ENCODE data around the gene NUP188. TPM values are rescaled to one million over a fixed set of nuclear protein-coding genes. Genes with fewer than 3 reads are reported as not detected.

The NUP188 gene
- polyA plus RNA-seq, 1 donor from 2014 or later: 24.0 TPM

DNA sequence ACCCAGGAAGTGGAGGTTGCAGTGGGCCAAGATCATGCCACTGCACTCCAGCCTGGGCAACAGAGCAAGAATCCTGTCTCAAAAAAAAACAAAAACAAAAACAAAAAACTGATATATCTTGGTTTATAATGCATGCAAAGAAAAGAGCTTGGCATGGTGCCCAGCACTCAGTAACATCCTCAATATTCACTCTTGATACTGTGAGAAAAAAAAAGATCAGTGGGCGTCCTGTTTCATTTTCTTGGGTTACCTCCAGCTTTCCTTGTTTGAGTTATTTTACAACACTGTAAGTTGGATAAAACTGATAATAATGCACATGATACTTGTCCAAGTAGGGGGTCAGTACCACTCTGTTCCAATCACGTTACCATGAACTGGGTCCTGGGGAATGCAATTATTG, 18.9 kb upstream of the NUP188 start:
- Histone ChIP-seq H3K4me2 (ENCODE audit: low read length) (no peak overlapping the region), H3K4me3 (ENCODE audit: low read length) (no peak overlapping the region), H3K9ac (ENCODE audit: low read length) (no peak overlapping the region), H3K27ac (ENCODE audit: low read length) (no peak overlapping the region), H3K9me3 (ENCODE audit: low read length) (no peaks in the 10 kb centered on the region), H2AFZ (ENCODE audit: low read depth, low read length) (no peak overlapping the region), H3F3A (ENCODE audit: insufficient read depth, low read length, poor library complexity, severe bottlenecking) (no peaks in the 10 kb centered on the region), H4K20me1 (ENCODE audit: insufficient read depth) (no peaks in the 10 kb centered on the region), H3K36me3 (ENCODE audit: insufficient read depth, low read length) (no peaks in the 10 kb centered on the region), H3K9me2 (ENCODE audit: insufficient read depth, low read length) (no peaks in the 10 kb centered on the region), H3K79me2 (replicated peaks; ENCODE audit: insufficient read depth, low read length) (no peaks in the 10 kb centered on the region), H3K27me3 (ENCODE audit: insufficient read depth, low read depth, low read length) (no peaks in the 10 kb centered on the region)
- no peak for TF ChIP-seq EZH2 (IDR thresholded peaks at IDR 0.05; ENCODE audit: borderline replicate concordance, insufficient read depth, low read length, poor library complexity, severe bottlenecking)
- TF ChIP-seq CTCF (IDR thresholded peaks at IDR 0.05; ENCODE audit: poor library complexity, severe bottlenecking): no peak
- no peak for TF ChIP-seq POLR2AphosphoS5 (IDR thresholded peaks at IDR 0.05)
- TF ChIP-seq EP300 (conservative IDR thresholded peaks at IDR 0.05; ENCODE audit: poor library complexity, severe bottlenecking): no peak
- no peak for TF ChIP-seq TAF1 (IDR thresholded peaks at IDR 0.05; ENCODE audit: low read depth)
- TF ChIP-seq MXI1 (conservative IDR thresholded peaks at IDR 0.05; ENCODE audit: poor library complexity, severe bottlenecking): no peak
- TF ChIP-seq REST (IDR thresholded peaks at IDR 0.05; ENCODE audit: borderline replicate concordance): no peak
- TF ChIP-seq SMC3 (conservative IDR thresholded peaks at IDR 0.05; ENCODE audit: poor library complexity): no peak

DNA sequence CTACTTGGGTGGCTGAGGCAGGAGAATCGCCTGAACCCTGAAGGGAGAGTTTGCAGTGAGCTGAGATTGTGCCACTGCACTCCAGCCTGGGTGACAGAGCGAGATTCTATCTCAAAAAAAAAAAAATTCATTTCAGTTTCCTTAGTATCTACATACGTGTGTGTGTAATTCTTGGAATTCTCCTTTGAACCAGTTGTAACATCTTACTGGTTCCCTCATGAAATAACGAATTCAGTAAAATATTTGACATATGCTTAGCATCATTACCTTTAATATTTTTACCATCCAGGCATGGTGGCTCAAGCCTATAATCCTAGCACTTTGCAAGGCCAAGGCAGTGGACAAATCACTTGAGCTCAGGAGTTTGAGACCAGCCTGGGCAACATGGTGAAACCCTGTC, 17.9 kb upstream of the NUP188 start:
- Histone ChIP-seq H3K79me2 (replicated peaks; ENCODE audit: insufficient read depth, low read length) (no peaks in the 10 kb centered on the region), H3K27me3 (ENCODE audit: insufficient read depth, low read depth, low read length) (no peaks in the 10 kb centered on the region), H3K27ac (ENCODE audit: low read length) (no peak overlapping the region), H3K9me3 (ENCODE audit: low read length) (no peaks in the 10 kb centered on the region), H4K20me1 (ENCODE audit: insufficient read depth) (no peaks in the 10 kb centered on the region), H3K36me3 (ENCODE audit: insufficient read depth, low read length) (no peaks in the 10 kb centered on the region), H3F3A (ENCODE audit: insufficient read depth, low read length, poor library complexity, severe bottlenecking) (no peaks in the 10 kb centered on the region), H3K4me3 (ENCODE audit: low read length) (no peak overlapping the region), H3K9ac (ENCODE audit: low read length) (no peak overlapping the region), H3K4me2 (ENCODE audit: low read length) (no peak overlapping the region), H2AFZ (ENCODE audit: low read depth, low read length) (no peak overlapping the region), H3K9me2 (ENCODE audit: insufficient read depth, low read length) (no peaks in the 10 kb centered on the region)
- TF ChIP-seq REST (IDR thresholded peaks at IDR 0.05; ENCODE audit: borderline replicate concordance) (no peak), POLR2AphosphoS5 (IDR thresholded peaks at IDR 0.05) (no peak), TAF1 (IDR thresholded peaks at IDR 0.05; ENCODE audit: low read depth) (no peak), EZH2 (IDR thresholded peaks at IDR 0.05; ENCODE audit: borderline replicate concordance, insufficient read depth, low read length, poor library complexity, severe bottlenecking) (no peak), RAD21 (conservative IDR thresholded peaks at IDR 0.05) (no peak), MXI1 (conservative IDR thresholded peaks at IDR 0.05; ENCODE audit: poor library complexity, severe bottlenecking) (no peak), CTCF (IDR thresholded peaks at IDR 0.05; ENCODE audit: poor library complexity, severe bottlenecking) (no peak), SMC3 (conservative IDR thresholded peaks at IDR 0.05; ENCODE audit: poor library complexity) (no peak), EP300 (conservative IDR thresholded peaks at IDR 0.05; ENCODE audit: poor library complexity, severe bottlenecking) (no peak)
